Ectodermal cell (in vitro differentiated cells): ENCODE data around the gene HOXC5.

Experiments
- H3K27ac ChIP-seq: 2 replicates; pipeline ENCODE4 v1.7.0; 2013; ENCODE audit warnings: mild to moderate bottlenecking, low read depth, low read length; ENCODE audit not compliant: insufficient read depth, poor library complexity, severe bottlenecking
- H3K27me3 ChIP-seq: 2 replicates; pipeline ENCODE4 v1.7.0; 2013; ENCODE audit warnings: mild to moderate bottlenecking, low read length; ENCODE audit not compliant: insufficient read depth, control insufficient read depth, poor library complexity, severe bottlenecking
- H3K36me3 ChIP-seq: one replicate; pipeline ENCODE4 v1.7.0; 2013; ENCODE audit warnings: low read length; ENCODE audit not compliant: control insufficient read depth, insufficient read depth
- H3K4me1 ChIP-seq: one replicate; pipeline ENCODE4 v1.7.0; 2013; ENCODE audit warnings: low read length; ENCODE audit not compliant: control insufficient read depth, insufficient read depth
- H3K4me3 ChIP-seq: 2 replicates; pipeline ENCODE4 v1.7.0; 2013; ENCODE audit warnings: low read depth, low read length, control low read depth; ENCODE audit not compliant: insufficient read depth
- H3K9me3 ChIP-seq: 2 replicates; pipeline ENCODE4 v1.7.0; 2013; ENCODE audit warnings: mild to moderate bottlenecking, low read length, moderate library complexity; ENCODE audit not compliant: control insufficient read depth
- WGBS, 2 experiments: methylation state at CpG; one replicate each; pipeline ENCODE4 v1.1.7; 2013; ENCODE audit warnings: missing lambda C conversion rate in 2 of 2; 5-methylcytosine and 5-hydroxymethylcytosine counted together

The HOXC5 gene

GRCh38 chr12:54016478-54016964 is 16.3 kb upstream of the HOXC5 start:
- Histone ChIP-seq H3K27me3 (peaks cover 100% of the 10 kb centered on the region), H3K9me3 (no peaks in the 10 kb centered on the region), H3K4me1 (peaks cover 10% of the 10 kb centered on the region), H3K36me3 (no peaks in the 10 kb centered on the region), H3K4me3 (no peak overlapping the region), H3K27ac (no peak overlapping the region)
- WGBS, 2 experiments = 5 to 6% methylated on average over 20 to 21 of the region's 25 CpGs

- Histone ChIP-seq H3K9me3 (no peaks in the 10 kb centered on the region), H3K27ac (no peak overlapping the region), H3K36me3 (no peaks in the 10 kb centered on the region), H3K4me3 (peak overlapping the region; percentile 25), H3K27me3 (peaks cover 100% of the 10 kb centered on the region), H3K4me1 (peaks cover 10% of the 10 kb centered on the region)
- 6% methylated on average over 22 to 23 of the region's 24 CpGs for WGBS, 2 experiments
Observed at GRCh38 chr12:54017027-54017788, 15.6 kb upstream of the HOXC5 start.

GRCh38 chr12:54017878-54018467 is 14.9 kb upstream of the HOXC5 start:
- H3K4me1 ChIP-seq = peaks cover 10% of the 10 kb centered on the region
- H3K27me3 ChIP-seq = peaks cover 100% of the 10 kb centered on the region
- H3K9me3 ChIP-seq = no peaks in the 10 kb centered on the region
- H3K4me3 ChIP-seq = peak overlapping the region; percentile 25
- H3K27ac ChIP-seq = no peak overlapping the region
- WGBS, 2 experiments = 1% methylated on average over 34 of the region's 34 CpGs
- H3K36me3 ChIP-seq = no peaks in the 10 kb centered on the region

- Histone ChIP-seq H3K4me3 (no peak overlapping the region), H3K4me1 (peaks cover 10% of the 10 kb centered on the region), H3K9me3 (no peaks in the 10 kb centered on the region), H3K27ac (no peak overlapping the region), H3K27me3 (peaks cover 100% of the 10 kb centered on the region), H3K36me3 (no peaks in the 10 kb centered on the region)
- 4 to 8% methylated on average over 29 of the region's 29 CpGs for WGBS, 2 experiments
Observed at GRCh38 chr12:54018468-54018984, 14.3 kb upstream of the HOXC5 start.

- Histone ChIP-seq H3K4me3 (no peak overlapping the region), H3K4me1 (peaks cover 10% of the 10 kb centered on the region), H3K27ac (no peak overlapping the region), H3K9me3 (no peaks in the 10 kb centered on the region), H3K27me3 (peaks cover 100% of the 10 kb centered on the region), H3K36me3 (no peaks in the 10 kb centered on the region)
- WGBS, 2 experiments = 2% methylated on average over 38 to 43 of the region's 43 CpGs
Observed at GRCh38 chr12:54019091-54019811, 13.6 kb upstream of the HOXC5 start.

- Histone ChIP-seq H3K36me3 (no peaks in the 10 kb centered on the region), H3K27ac (no peak overlapping the region), H3K27me3 (peaks cover 100% of the 10 kb centered on the region), H3K4me1 (peaks cover 10% of the 10 kb centered on the region), H3K9me3 (no peaks in the 10 kb centered on the region), H3K4me3 (no peak overlapping the region)
- WGBS, 2 experiments = 12 to 13% methylated on average over 9 to 10 of the region's 10 CpGs
Observed at GRCh38 chr12:54019924-54020590, 12.8 kb upstream of the HOXC5 start.

- no peak overlapping the region for H3K4me3 ChIP-seq
- peaks cover 10% of the 10 kb centered on the region for H3K4me1 ChIP-seq
- H3K27ac ChIP-seq = no peak overlapping the region
- WGBS, 2 experiments = 15 to 19% methylated on average over 23 of the region's 23 CpGs
- H3K27me3 ChIP-seq = peaks cover 100% of the 10 kb centered on the region
- no peaks in the 10 kb centered on the region for H3K9me3 ChIP-seq
- no peaks in the 10 kb centered on the region for H3K36me3 ChIP-seq
Observed at GRCh38 chr12:54020591-54021405, 12.1 kb upstream of the HOXC5 start.

- peaks cover 100% of the 10 kb centered on the region for H3K27me3 ChIP-seq
- 2 to 3% methylated on average over 16 of the region's 16 CpGs for WGBS, 2 experiments
- no peak overlapping the region for H3K4me3 ChIP-seq
- no peak overlapping the region for H3K27ac ChIP-seq
- H3K4me1 ChIP-seq = peaks cover 10% of the 10 kb centered on the region
- no peaks in the 10 kb centered on the region for H3K36me3 ChIP-seq
- no peaks in the 10 kb centered on the region for H3K9me3 ChIP-seq
Observed at GRCh38 chr12:54021432-54022013, 11.3 kb upstream of the HOXC5 start.
